Heart right ventricle (tissue), 16 donors: ENCODE data around the gene C10orf120. TPM values are rescaled to one million over a fixed set of nuclear protein-coding genes. Genes with fewer than 3 reads are reported as not detected.

Source experiments
- ATAC-seq, 8 donors: fragments of 200-7000 bp; cut with Tn5 transposase; one replicate each; pipeline ENCODE4 v1.9.1; 2020; ENCODE audit warnings: mild to moderate bottlenecking in 8 of 8, moderate library complexity in 8 of 8, moderate number of reproducible peaks in 1 of 8
- DNase-seq, 2 donors: peaks; one replicate each; pipeline ENCODE4 v3.0.0-alpha.2; 2020
- H3K27ac ChIP-seq, 10 donors: fragments of 200-600 bp; sonication (generic) in 2 of 10; one replicate each; pipeline versions ENCODE4 v1.5.0 to v1.8.0; 2020 to 2022; ENCODE audit warnings: mild to moderate bottlenecking in 3 of 10
- H3K27me3 ChIP-seq, 7 donors: fragments of 200-600 bp; one replicate each; pipeline ENCODE4 v1.8.0; 2021 to 2022; ENCODE audit warnings: mild to moderate bottlenecking in 2 of 7
- H3K36me3 ChIP-seq, 9 donors: fragments of 200-600 bp; sonication (generic) in 1 of 9; one replicate each; pipeline versions ENCODE4 v1.5.0 to v1.8.0; 2020 to 2022; ENCODE audit warnings: mild to moderate bottlenecking in 2 of 9
- H3K4me1 ChIP-seq, 9 donors: fragments of 200-600 bp; sonication (generic) in 1 of 9; one replicate each; pipeline versions ENCODE4 v1.5.0 to v1.8.0; 2020 to 2022; ENCODE audit warnings: mild to moderate bottlenecking in 4 of 9
- H3K4me3 ChIP-seq, 10 donors: fragments of 200-600 bp; sonication (generic) in 2 of 10; one replicate each; pipeline versions ENCODE4 v1.5.0 to v1.8.0; 2020 to 2022; ENCODE audit warnings: mild to moderate bottlenecking in 7 of 10, moderate library complexity in 2 of 10
- H3K9me3 ChIP-seq, 11 donors: fragments of 200-600 bp in 10 of 11; sonication (generic) in 2 of 11; one replicate each; pipeline versions ENCODE4 v1.5.0 to v1.8.0; 2013 to 2022; ENCODE audit warnings: mild to moderate bottlenecking in 2 of 11, control low read depth in 1 of 11, moderate library complexity in 1 of 11
- CTCF ChIP-seq, 9 donors: fragments of 200-600 bp; sonication (generic) in 2 of 9; IDR thresholded peaks; one replicate each; pipeline versions ENCODE4 v1.5.0 to v1.8.0; 2021 to 2022; ENCODE audit warnings: antibody characterized with exemption in 9 of 9, mild to moderate bottlenecking in 5 of 9, moderate library complexity in 1 of 9
- WGBS, 2 donors: extraction: QIAGEN DNeasy Blood & Tissue Kit; methylation state at CpG; one replicate each; pipeline ENCODE4 v1.1.7; 2013; ENCODE audit warnings: inconsistent platforms in 1 of 2; 5-methylcytosine and 5-hydroxymethylcytosine counted together
- intact Hi-C, 10 donors: fragments of 100-400 bp; cut with DNase I; formaldehyde crosslinking; loops; one replicate each; pipeline versions ENCODE4 v1.11.1 to v1.14.2; 2022
- polyA plus RNA-seq, 2 donors: library from polyadenylated mRNA; stranded (reverse); fragments of 200-250 nt; gene quantifications; one replicate each; pipeline ENCODE4 v1.2.3, GENCODE V29; 2013
- total RNA-seq, 10 donors: library from RNA; stranded (reverse); fragmentation: NEBNext Ultra II Directional in 3 of 10; extraction: Animal tissue kit (Norgen Biotek cat#: 25700) in 3 of 10; gene quantifications; one replicate each; pipeline versions ENCODE4 v1.2.1 to v1.2.4, GENCODE V29; 2021 to 2023
- donor health status: Arrhythmogenic right ventricular cardiomyopathy.
- donor health status: ischemic (EF 13 %, LVEDD 7.1; RV severe dilation, severe dysfunction).
- donor health status: healthy with polysubstance abuse.
- donor health status: DM: no; HTN: yes; CAD: no.
- donor health status: DM: no; HTN: no; CAD: no.
- donor health status: ischemic (EF 25% LVEDD 6.9; RV normal size, moderate dysfunction).
- donor health status: ischemic (EF 25% LVEDD 5.7; RV mildly dilated, moderate dysfunction).
- donor health status: healthy.
- donor health status: DM: yes; HTN: yes; CAD: no.
- donor health status: Ischemic cardiomyopathy.
- donor health status: ischemic (EF 35%, LVEDD 5.7; RV mildly dilated, moderate dysfunction).
- donor health status: nonischemic (EF 11% LVEDD 7.7; RV severe dilation, severe dysfunction).
- donor health status: DM: yes; HTN: yes; CAD: no.
- donor health status: PGD.
- donor health status: ischemic (EF 29% LVEDD 5.4; RV normal size, mild dysfunction).
- donor health status: nonischemic (EF 23%, LVEDD 6.1; RV moderate dilation, normal function).

The C10orf120 gene
- total and polyA plus RNA-seq, 12 donors, result not detected

DNA sequence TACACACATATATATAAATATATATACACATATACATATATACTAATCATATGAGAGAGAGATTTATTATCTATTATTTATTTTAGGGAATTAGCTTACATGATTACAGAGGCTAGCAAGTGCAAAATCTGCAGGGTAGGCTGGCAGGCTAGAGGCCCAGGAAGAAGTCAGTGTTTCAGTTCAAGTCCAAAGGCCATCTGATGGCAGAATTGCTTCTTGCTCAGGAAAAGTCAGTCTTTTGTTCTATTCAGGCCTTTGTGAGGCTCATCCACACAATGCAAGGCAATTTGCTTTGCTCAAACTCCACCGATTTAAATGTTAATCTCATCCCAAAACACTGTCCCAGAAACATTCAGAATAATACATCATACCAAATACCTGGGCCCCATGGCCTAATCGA lies 2.6 kb upstream of the C10orf120 start:
- ATAC-seq (no peak), DNase-seq (no peak)
- Histone ChIP-seq H3K4me1 (peaks cover 0 to 7% (median 0%) of the 10 kb centered on the region in 9 donors), H3K27ac (no peak overlapping the region), H3K4me3 (no peak overlapping the region), H3K36me3 (no peaks in the 10 kb centered on the region), H3K9me3 (no peaks in the 10 kb centered on the region), H3K27me3 (no peaks in the 10 kb centered on the region)
- WGBS, 2 donors, result 79 to 81% methylated on average over 2 of the region's 2 CpGs
- intact Hi-C loops, result loop anchor here (2.0 to 10.0 kb wide), 10 partner anchors 49 to 420 kb away; partner anchors contain the start of gene DMBT1 (in 4 of the 10)
- no peak for TF ChIP-seq CTCF (IDR thresholded peaks at IDR 0.05)

DNA sequence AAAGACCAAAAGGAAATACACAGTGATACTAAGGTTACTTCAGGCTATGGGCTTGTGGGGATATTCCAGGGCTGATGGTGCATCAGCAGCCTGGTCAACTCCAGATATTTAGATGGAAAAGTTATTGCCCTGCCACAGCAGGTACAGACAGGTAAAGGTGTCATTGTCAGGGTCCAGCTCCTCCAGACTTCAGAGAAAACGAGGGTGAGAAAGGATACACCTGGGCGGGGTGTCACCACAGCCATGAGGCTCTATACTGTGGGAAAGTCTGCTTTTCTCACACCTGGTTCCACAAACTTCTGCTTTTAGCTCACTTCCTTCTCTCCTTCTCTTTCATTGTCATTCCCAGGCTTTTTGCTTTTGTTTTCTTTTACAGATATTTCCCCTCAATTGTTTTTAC lies 2.0 kb upstream of the C10orf120 start:
- 61 to 65% methylated on average over 2 of the region's 2 CpGs for WGBS, 2 donors
- H3K36me3 ChIP-seq, result no peaks in the 10 kb centered on the region
- TF ChIP-seq CTCF (IDR thresholded peaks at IDR 0.05), result no peak
- H3K27ac ChIP-seq, result no peak overlapping the region
- no peaks in the 10 kb centered on the region for H3K9me3 ChIP-seq
- no peak overlapping the region for H3K4me3 ChIP-seq
- intact Hi-C loops, result loop anchor here (2.0 to 10.0 kb wide), 10 partner anchors 49 to 419 kb away; partner anchors contain the start of gene DMBT1 (in 4 of the 10)
- H3K27me3 ChIP-seq, result no peaks in the 10 kb centered on the region
- peaks cover 0 to under 1% (median 0%) of the 10 kb centered on the region in 9 donors for H3K4me1 ChIP-seq
- DNase-seq (no peak), ATAC-seq (no peak)

DNA sequence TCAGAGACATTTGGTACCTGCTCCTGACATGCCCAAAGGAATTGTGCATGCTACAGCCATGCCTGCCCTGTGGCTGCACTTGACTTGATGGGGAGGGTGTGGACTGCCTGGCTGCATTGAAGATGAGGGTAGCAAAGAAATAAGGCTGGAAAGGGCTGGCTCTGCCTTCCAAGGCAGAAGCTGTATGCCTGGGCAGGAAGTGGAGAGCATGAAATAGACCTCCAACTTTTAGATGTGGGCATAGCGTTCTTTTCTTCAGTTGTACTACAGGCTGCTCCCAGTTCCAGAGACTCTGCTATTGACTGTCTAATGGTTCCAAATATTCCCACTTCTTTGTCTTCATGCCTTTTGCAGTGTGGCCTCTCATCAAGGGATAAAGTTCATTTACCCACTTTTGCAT lies 3.0 kb downstream of the C10orf120 start:
- intact Hi-C loops, result loop anchor here in 1 of 10 donors (10.0 kb wide), 1 partner anchor 122 kb away; no protein-coding TSS in a partner anchor

DNA sequence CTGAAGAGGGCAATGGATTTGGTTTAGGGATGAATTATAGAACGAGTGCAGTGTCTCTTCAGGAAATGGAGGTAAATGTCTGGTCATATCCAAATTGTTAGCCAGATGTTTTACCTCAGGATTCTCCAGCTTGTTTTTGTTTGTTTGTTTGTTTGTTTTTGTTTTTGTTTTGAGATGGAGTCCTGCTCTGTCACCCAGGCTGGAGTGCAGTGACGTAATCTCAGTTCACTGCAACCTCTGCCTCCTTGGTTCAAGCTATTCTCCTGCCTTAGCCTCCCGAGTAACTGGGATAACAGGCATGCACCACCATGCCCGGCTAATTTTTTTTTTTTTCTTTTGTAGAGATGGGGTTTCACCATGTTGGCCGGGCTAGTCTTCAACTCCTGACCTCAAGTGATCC lies 6.9 kb downstream of the C10orf120 start:
- TF ChIP-seq CTCF (IDR thresholded peaks at IDR 0.05), result no peak
- no peak overlapping the region for H3K27ac ChIP-seq
- WGBS, 2 donors, result 65 to 94% methylated on average over 5 of the region's 5 CpGs
- DNase-seq (no peak), ATAC-seq (no peak)
- no peak overlapping the region for H3K4me3 ChIP-seq
- peaks cover 2 to 22% (median 16%) of the 10 kb centered on the region in 9 donors for H3K4me1 ChIP-seq
- H3K9me3 ChIP-seq, result no peaks in the 10 kb centered on the region
- peaks cover 0 to 4% (median 0%) of the 10 kb centered on the region in 7 donors for H3K27me3 ChIP-seq
- intact Hi-C loops, result loop anchor here in 1 of 10 donors (10.0 kb wide), 1 partner anchor 118 kb away; no protein-coding TSS in a partner anchor
- H3K36me3 ChIP-seq, result no peaks in the 10 kb centered on the region

More for the DNA sequence above, 3.0 kb downstream of the C10orf120 start:
- DNase-seq (no peak), ATAC-seq (no peak)
- Histone ChIP-seq H3K4me1 (no peaks in the 10 kb centered on the region), H3K27ac (no peak overlapping the region), H3K4me3 (no peak overlapping the region), H3K9me3 (no peaks in the 10 kb centered on the region), H3K27me3 (peaks cover 0 to 4% (median 0%) of the 10 kb centered on the region in 7 donors), H3K36me3 (no peaks in the 10 kb centered on the region)
- 91 to 97% methylated on average over 1 of the region's 1 CpG for WGBS, 2 donors
- TF ChIP-seq CTCF (IDR thresholded peaks at IDR 0.05), result no peak
